WTC11 (cell line): ENCODE measurements around the gene TTC28.

Source experiments
- CTCF ChIP-seq: fragments of 200-600 bp; IDR thresholded peaks from 2 replicates; pipeline ENCODE4 v1.8.0; 2022; ENCODE audit warnings: antibody characterized with exemption
- E2F5 ChIP-seq: sonication (generic); formaldehyde crosslinking; IDR thresholded peaks from 2 replicates; pipeline ENCODE4 v1.8.1; 2022; ENCODE audit warnings: mild to moderate bottlenecking, moderate library complexity, missing genetic modification reagents
- ELF4 ChIP-seq: sonication (generic); formaldehyde crosslinking; IDR thresholded peaks from 2 replicates; pipeline ENCODE4 v1.8.1; 2022; ENCODE audit warnings: low read depth, mild to moderate bottlenecking, moderate library complexity, missing genetic modification reagents
- ETV6 ChIP-seq: sonication (generic); formaldehyde crosslinking; IDR thresholded peaks from 2 replicates; pipeline ENCODE4 v1.8.1; 2022; ENCODE audit warnings: mild to moderate bottlenecking, missing genetic modification reagents
- FOXJ3 ChIP-seq: sonication (generic); formaldehyde crosslinking; IDR thresholded peaks from 2 replicates; pipeline ENCODE4 v1.9.0; 2021; ENCODE audit warnings: missing genetic modification reagents, mild to moderate bottlenecking, borderline replicate concordance
- GRHL2 ChIP-seq: fragments of 250-450 bp; sonication (Bioruptor Pico); IDR thresholded peaks from 2 replicates; pipeline ENCODE4 v1.8.0; 2022; ENCODE audit warnings: mild to moderate bottlenecking, moderate library complexity; ENCODE audit not compliant: insufficient replicate concordance, severe bottlenecking
- IRF2 ChIP-seq: sonication (generic); formaldehyde crosslinking; IDR thresholded peaks from 2 replicates; pipeline ENCODE4 v1.8.0; 2022; ENCODE audit warnings: low read depth, missing genetic modification reagents, borderline replicate concordance
- JUN ChIP-seq: sonication (generic); formaldehyde crosslinking; IDR thresholded peaks from 2 replicates; pipeline ENCODE4 v1.8.0; 2023; ENCODE audit warnings: mild to moderate bottlenecking, missing genetic modification reagents
- PREB ChIP-seq: sonication (generic); formaldehyde crosslinking; IDR thresholded peaks from 2 replicates; pipeline ENCODE4 v1.8.1; 2022; ENCODE audit warnings: mild to moderate bottlenecking, missing genetic modification reagents, moderate library complexity, borderline replicate concordance
- SP1 ChIP-seq: sonication (generic); formaldehyde crosslinking; conservative IDR thresholded peaks from 2 replicates; pipeline ENCODE4 v1.8.1; 2022; ENCODE audit warnings: missing genetic modification reagents
- ZNF219 ChIP-seq: sonication (generic); formaldehyde crosslinking; IDR thresholded peaks from 2 replicates; pipeline ENCODE4 v1.8.0; 2023; ENCODE audit warnings: missing genetic modification reagents, mild to moderate bottlenecking, borderline replicate concordance
- ZNF416 ChIP-seq: fragments of 250-450 bp; sonication (Bioruptor Pico); IDR thresholded peaks from 2 replicates; pipeline ENCODE4 v1.9.0; 2021; ENCODE audit warnings: mild to moderate bottlenecking, inconsistent platforms
- ZNF423 ChIP-seq: fragments of 250-450 bp; sonication (Bioruptor Pico); IDR thresholded peaks from 2 replicates; pipeline ENCODE4 v2.1.2; 2022; ENCODE audit warnings: mild to moderate bottlenecking, moderate library complexity
- ZNF425 ChIP-seq: fragments of 250-450 bp; sonication (Bioruptor Pico); conservative IDR thresholded peaks from 2 replicates; pipeline ENCODE4 v1.9.0; 2021; ENCODE audit warnings: mild to moderate bottlenecking

GRCh38 chr22:28473258-28473657, 206.4 kb downstream of the TTC28 start:
- no peak for TF ChIP-seq FOXJ3 (CRISPR knock-in tag)
- TF ChIP-seq GRHL2 (CRISPR knock-in tag): no peak
- no peak for TF ChIP-seq E2F5 (CRISPR knock-in tag)
- no peak for TF ChIP-seq ZNF219
- no peak for TF ChIP-seq SP1 (CRISPR knock-in tag)
- TF ChIP-seq CTCF: no peak
- TF ChIP-seq JUN (CRISPR knock-in tag): no peak
- TF ChIP-seq ZNF425: no peak
- no peak for TF ChIP-seq ETV6 (CRISPR knock-in tag)
- no peak for TF ChIP-seq PREB
- no peak for TF ChIP-seq ELF4
- no peak for TF ChIP-seq ZNF423 (CRISPR knock-in tag)
- no peak for TF ChIP-seq ZNF416 (CRISPR knock-in tag)
- TF ChIP-seq IRF2 (CRISPR knock-in tag): no peak
